ENCODE measurements around the gene PLEKHF1.
"Not testable (repeated sequence)": the region's sequence is repeated elsewhere in the genome, so short reads cannot be mapped to it uniquely, and the experiment has no call there.

Gene PLEKHF1

DNA sequence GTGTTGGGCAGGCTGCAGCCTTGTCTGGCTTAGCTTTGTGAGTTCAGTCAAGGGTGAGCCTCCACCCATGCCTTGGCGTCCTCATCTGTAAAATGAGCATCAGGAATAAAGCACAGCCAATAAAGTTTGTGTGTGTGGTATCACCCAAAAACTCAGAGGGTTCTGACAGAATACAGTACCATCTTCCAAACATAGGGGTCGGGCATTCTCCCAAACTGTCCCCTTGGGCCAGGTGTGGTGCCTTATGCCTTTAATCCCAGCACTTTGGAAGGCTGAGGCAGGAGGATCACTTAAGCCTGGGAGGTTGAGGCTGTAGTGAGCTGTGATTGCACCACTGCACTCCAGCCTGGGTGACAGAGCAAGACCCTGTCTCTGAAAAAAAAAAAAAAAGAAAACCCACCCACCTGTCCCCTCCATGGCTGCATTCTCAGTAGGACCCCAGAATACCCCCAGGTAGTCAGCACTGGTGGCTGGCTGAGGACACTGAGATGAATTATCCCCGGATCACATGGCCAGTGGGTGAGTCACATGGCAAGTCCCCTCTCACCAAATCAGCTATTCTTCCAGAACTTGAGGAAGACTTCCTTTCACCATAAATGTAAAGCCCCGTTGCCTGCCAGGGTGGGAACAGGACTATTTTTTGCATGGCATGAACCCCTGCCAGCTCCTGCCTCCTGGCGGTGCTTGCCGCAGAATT lies 40.6 kb upstream of the PLEKHF1 start:
- DNase-seq (ENCODE audit: low read depth in 1 of 2, low spot score in 1 of 2) = no peak
- no peak overlapping the region for H3K4me3 ChIP-seq (replicated peaks; ENCODE audit: insufficient read depth, low read length)
- H3K27me3 ChIP-seq (ENCODE audit: insufficient read depth, poor library complexity, severe bottlenecking) = peaks cover 3% of the 10 kb centered on the region
- TF ChIP-seq, protein P1, sequence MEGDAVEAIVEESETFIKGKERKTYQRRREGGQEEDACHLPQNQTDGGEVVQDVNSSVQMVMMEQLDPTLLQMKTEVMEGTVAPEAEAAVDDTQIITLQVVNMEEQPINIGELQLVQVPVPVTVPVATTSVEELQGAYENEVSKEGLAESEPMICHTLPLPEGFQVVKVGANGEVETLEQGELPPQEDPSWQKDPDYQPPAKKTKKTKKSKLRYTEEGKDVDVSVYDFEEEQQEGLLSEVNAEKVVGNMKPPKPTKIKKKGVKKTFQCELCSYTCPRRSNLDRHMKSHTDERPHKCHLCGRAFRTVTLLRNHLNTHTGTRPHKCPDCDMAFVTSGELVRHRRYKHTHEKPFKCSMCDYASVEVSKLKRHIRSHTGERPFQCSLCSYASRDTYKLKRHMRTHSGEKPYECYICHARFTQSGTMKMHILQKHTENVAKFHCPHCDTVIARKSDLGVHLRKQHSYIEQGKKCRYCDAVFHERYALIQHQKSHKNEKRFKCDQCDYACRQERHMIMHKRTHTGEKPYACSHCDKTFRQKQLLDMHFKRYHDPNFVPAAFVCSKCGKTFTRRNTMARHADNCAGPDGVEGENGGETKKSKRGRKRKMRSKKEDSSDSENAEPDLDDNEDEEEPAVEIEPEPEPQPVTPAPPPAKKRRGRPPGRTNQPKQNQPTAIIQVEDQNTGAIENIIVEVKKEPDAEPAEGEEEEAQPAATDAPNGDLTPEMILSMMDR (IDR thresholded peaks at IDR 0.05; ENCODE audit: insufficient read depth, low read length) = no peak
- TF ChIP-seq GABPA (IDR thresholded peaks at IDR 0.05; ENCODE audit: low read depth) (no peak), SPI1 (IDR thresholded peaks at IDR 0.05; ENCODE audit: borderline replicate concordance, low read depth) (no peak), POLR2AphosphoS5 (IDR thresholded peaks at IDR 0.05; ENCODE audit: low read depth) (no peak)
- TF ChIP-seq, protein P2, sequence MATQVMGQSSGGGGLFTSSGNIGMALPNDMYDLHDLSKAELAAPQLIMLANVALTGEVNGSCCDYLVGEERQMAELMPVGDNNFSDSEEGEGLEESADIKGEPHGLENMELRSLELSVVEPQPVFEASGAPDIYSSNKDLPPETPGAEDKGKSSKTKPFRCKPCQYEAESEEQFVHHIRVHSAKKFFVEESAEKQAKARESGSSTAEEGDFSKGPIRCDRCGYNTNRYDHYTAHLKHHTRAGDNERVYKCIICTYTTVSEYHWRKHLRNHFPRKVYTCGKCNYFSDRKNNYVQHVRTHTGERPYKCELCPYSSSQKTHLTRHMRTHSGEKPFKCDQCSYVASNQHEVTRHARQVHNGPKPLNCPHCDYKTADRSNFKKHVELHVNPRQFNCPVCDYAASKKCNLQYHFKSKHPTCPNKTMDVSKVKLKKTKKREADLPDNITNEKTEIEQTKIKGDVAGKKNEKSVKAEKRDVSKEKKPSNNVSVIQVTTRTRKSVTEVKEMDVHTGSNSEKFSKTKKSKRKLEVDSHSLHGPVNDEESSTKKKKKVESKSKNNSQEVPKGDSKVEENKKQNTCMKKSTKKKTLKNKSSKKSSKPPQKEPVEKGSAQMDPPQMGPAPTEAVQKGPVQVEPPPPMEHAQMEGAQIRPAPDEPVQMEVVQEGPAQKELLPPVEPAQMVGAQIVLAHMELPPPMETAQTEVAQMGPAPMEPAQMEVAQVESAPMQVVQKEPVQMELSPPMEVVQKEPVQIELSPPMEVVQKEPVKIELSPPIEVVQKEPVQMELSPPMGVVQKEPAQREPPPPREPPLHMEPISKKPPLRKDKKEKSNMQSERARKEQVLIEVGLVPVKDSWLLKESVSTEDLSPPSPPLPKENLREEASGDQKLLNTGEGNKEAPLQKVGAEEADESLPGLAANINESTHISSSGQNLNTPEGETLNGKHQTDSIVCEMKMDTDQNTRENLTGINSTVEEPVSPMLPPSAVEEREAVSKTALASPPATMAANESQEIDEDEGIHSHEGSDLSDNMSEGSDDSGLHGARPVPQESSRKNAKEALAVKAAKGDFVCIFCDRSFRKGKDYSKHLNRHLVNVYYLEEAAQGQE (IDR thresholded peaks at IDR 0.05; ENCODE audit: insufficient replicate concordance, low read depth) = no peak
- H3K27ac ChIP-seq (replicated peaks) = no peak overlapping the region

DNA sequence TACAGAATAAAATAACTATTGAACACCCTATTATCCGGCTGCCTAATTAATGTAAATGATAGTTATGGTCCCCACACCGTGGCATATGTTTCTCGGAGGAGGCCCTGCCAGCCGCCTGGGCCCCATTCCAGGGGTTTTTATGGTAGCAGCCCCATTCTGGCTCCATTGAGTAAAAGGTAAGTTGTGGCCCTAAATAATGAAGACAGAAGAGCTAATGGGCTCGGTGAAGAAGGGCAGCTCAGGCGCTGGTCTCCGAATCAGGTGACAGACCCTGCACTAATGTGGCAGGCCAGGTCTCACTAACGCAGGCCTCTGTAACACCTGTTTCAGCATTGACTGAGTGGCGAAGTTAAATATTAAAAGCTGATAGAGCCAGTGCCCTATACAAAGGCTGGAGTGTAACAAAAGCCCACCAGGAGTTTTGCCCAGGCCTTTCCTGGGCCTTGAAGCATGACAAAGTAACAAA lies 40.0 kb upstream of the PLEKHF1 start:
- Histone ChIP-seq H3K27me3 (ENCODE audit: insufficient read depth, poor library complexity, severe bottlenecking) (peaks cover 3% of the 10 kb centered on the region), H3K4me3 (replicated peaks; ENCODE audit: insufficient read depth, low read length) (no peak overlapping the region), H3K27ac (replicated peaks) (no peak overlapping the region)
- TF ChIP-seq, protein P1 (IDR thresholded peaks at IDR 0.05; ENCODE audit: insufficient read depth, low read length) = no peak
- no peak for TF ChIP-seq SPI1 (IDR thresholded peaks at IDR 0.05; ENCODE audit: borderline replicate concordance, low read depth)
- TF ChIP-seq, protein P2 (IDR thresholded peaks at IDR 0.05; ENCODE audit: insufficient replicate concordance, low read depth) = no peak
- no peak for DNase-seq (ENCODE audit: low read depth in 1 of 2, low spot score in 1 of 2)

DNA sequence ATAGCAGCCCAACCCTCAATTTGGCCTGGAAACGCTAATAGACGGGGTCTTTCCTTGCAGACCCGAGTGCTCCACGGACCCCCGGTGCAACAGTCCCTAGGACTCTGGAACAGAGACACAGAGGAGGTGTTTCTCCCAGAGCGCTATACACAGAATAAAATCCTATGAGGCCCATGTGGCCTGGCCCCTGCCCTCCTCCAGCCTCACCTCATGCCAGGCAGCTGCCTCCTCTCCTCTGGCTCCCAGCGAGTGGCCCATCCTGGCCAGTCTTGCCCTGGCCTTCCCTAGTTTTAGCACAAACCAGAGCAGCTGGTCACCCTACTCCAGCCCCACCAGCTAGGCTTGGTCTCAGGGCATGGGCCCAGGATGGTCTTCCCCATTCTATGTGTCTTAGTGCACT lies 38.9 kb upstream of the PLEKHF1 start:
- Histone ChIP-seq H3K4me3 (replicated peaks; ENCODE audit: insufficient read depth, low read length) (no peak overlapping the region), H3K27me3 (ENCODE audit: insufficient read depth, poor library complexity, severe bottlenecking) (no peaks in the 10 kb centered on the region), H3K27ac (replicated peaks) (no peak overlapping the region)
- TF ChIP-seq, protein P2 (IDR thresholded peaks at IDR 0.05; ENCODE audit: insufficient replicate concordance, low read depth) = no peak
- TF ChIP-seq, protein P1 (IDR thresholded peaks at IDR 0.05; ENCODE audit: insufficient read depth, low read length) = no peak
- TF ChIP-seq POLR2AphosphoS5 (IDR thresholded peaks at IDR 0.05; ENCODE audit: low read depth) (no peak), SPI1 (IDR thresholded peaks at IDR 0.05; ENCODE audit: borderline replicate concordance, low read depth) (no peak), GABPA (IDR thresholded peaks at IDR 0.05; ENCODE audit: low read depth) (no peak)
- DNase-seq (ENCODE audit: low read depth in 1 of 2, low spot score in 1 of 2) = no peak

DNA sequence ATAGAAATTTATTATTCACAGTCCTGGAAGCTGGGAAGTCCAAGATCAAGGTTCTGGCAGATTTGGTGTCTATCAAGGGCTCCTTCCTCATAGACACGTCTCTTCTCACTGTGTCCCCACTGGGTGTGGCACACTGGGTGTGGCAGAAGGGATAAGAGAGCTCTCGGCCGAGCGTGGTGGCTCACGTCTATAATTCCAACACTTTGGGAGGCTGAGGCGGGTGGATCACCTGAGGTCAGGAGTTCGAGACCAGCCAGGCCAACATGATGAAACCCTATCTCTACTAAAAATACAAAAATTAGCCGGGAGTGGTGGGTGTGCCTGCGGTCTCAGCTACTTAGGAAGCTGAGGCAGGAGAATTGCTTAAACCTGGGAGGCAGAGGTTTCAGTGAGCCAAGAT lies 38.4 kb upstream of the PLEKHF1 start:
- not testable (repeated sequence) for H3K4me3 ChIP-seq (replicated peaks; ENCODE audit: insufficient read depth, low read length); H3K27me3 ChIP-seq (ENCODE audit: insufficient read depth, poor library complexity, severe bottlenecking); DNase-seq (ENCODE audit: low read depth in 1 of 2, low spot score in 1 of 2); H3K27ac ChIP-seq (replicated peaks)
